Panc1 (cell line): ENCODE data around the gene PLEKHA8. TPM values are rescaled to one million over a fixed set of nuclear protein-coding genes. Genes with fewer than 3 reads are reported as not detected.

Experiments
- ATAC-seq: fragments of 200-7000 bp; cut with Tn5 transposase; 2 replicates; pipeline ENCODE4 v1.9.1; 2020; ENCODE audit warnings: mild to moderate bottlenecking, moderate library complexity
- BruUV-seq: library from RNA; stranded (reverse); fragments of 400-500 nt; replicated peaks from 2 replicates; lab custom pipeline; 2021; lab: Mats Ljungman, UMichigan
- CTCF ChIA-PET: fragments of 300-600 bp; sonication (Branson Sonifier 250); formaldehyde crosslinking; loops from one replicate; lab custom pipeline; 2022; ENCODE audit warnings: antibody characterized with exemption; lab: Charles Lee
- POLR2A ChIA-PET: fragments of 300-600 bp; sonication (Branson Sonifier 250); formaldehyde crosslinking; loops from one replicate; lab custom pipeline; 2022; ENCODE audit warnings: antibody characterized with exemption; lab: Charles Lee
- DNase-seq: peaks from one replicate; pipeline ENCODE4 v3.0.0-alpha.2; 2010; ENCODE audit warnings: low read depth, low spot score
- H3K27ac ChIP-seq: 2 replicates; pipeline ENCODE4 v1.5.1; 2011; ENCODE audit warnings: mild to moderate bottlenecking, low read length, inconsistent platforms
- H3K27me3 ChIP-seq: fragments of 200-500 bp; sonication (Bioruptor generic); 2 replicates; pipeline ENCODE4 v1.6.0; 2014; ENCODE audit warnings: low read length, inconsistent platforms; ENCODE audit not compliant: control insufficient read depth, insufficient read depth
- H3K36me3 ChIP-seq: fragments of 200-500 bp; sonication (Bioruptor generic); 2 replicates; pipeline ENCODE4 v1.5.1; 2014; ENCODE audit warnings: inconsistent platforms, mild to moderate bottlenecking, low read length, moderate library complexity; ENCODE audit not compliant: control insufficient read depth, insufficient read depth
- H3K4me1 ChIP-seq: 2 replicates; pipeline ENCODE4 v1.5.1; 2011; ENCODE audit warnings: inconsistent platforms, mild to moderate bottlenecking, low read length, moderate library complexity; ENCODE audit not compliant: control insufficient read depth, insufficient read depth
- H3K4me3 ChIP-seq, 2 experiments: 2 replicates each; pipeline ENCODE4 v1.5.1; 2011 to 2012; ENCODE audit warnings: low read depth in 2 of 2, low read length in 2 of 2, mild to moderate bottlenecking in 2 of 2, inconsistent platforms in 1 of 2, moderate library complexity in 1 of 2
- H3K9me3 ChIP-seq: fragments of 200-500 bp; sonication (Bioruptor generic); 2 replicates; pipeline ENCODE4 v1.5.1; 2014; ENCODE audit warnings: low read depth, mild to moderate bottlenecking, inconsistent platforms, low read length, moderate library complexity; ENCODE audit not compliant: control insufficient read depth, insufficient read depth
- CTCF ChIP-seq: fragments of 450-650 bp; IDR thresholded peaks from 2 replicates; pipeline ENCODE4 v1.5.1; 2017; ENCODE audit warnings: mild to moderate bottlenecking
- POLR2AphosphoS5 ChIP-seq: IDR thresholded peaks from 2 replicates; pipeline ENCODE4 v1.6.1; 2012; ENCODE audit warnings: mild to moderate bottlenecking, low read depth, low read length, moderate library complexity
- REST ChIP-seq, 2 experiments: IDR thresholded peaks; 2 replicates each; pipeline ENCODE4 v1.6.1; 2011 to 2012; ENCODE audit warnings: low read depth in 2 of 2, control low read depth in 1 of 2, low read length in 1 of 2, mild to moderate bottlenecking in 1 of 2, moderate library complexity in 1 of 2; ENCODE audit not compliant: insufficient read depth in 1 of 2
- SIN3A ChIP-seq: IDR thresholded peaks from 2 replicates; pipeline ENCODE4 v1.6.1; 2012; ENCODE audit warnings: low read depth, mild to moderate bottlenecking, low read length, moderate library complexity, borderline replicate concordance; ENCODE audit not compliant: insufficient read depth
- TCF7L2 ChIP-seq: IDR thresholded peaks from 2 replicates; pipeline ENCODE4 v1.6.1; 2011; ENCODE audit warnings: mild to moderate bottlenecking, low read depth, low read length, inconsistent platforms
- in situ Hi-C: cut with HindIII; loops from 2 replicates; pipeline ENCODE4 v1.10.0; 2016; ENCODE audit warnings: low sequenced_read_pairs, low pct_unique_long_range_greater_than_20kb
- intact Hi-C: fragments of 100-400 bp; cut with micrococcal nuclease; formaldehyde crosslinking; loops from one replicate; pipeline ENCODE4 v1.10.0; 2022; ENCODE audit not compliant: unreplicated experiment
- total RNA-seq: library from RNA; stranded (reverse); gene quantifications from one replicate; pipeline ENCODE4 v1.2.1, GENCODE V29; 2021; ENCODE audit not compliant: unreplicated experiment

PLEKHA8 gene
- total RNA-seq, 1 experiment from 2014 or later = 20.7 TPM

DNA sequence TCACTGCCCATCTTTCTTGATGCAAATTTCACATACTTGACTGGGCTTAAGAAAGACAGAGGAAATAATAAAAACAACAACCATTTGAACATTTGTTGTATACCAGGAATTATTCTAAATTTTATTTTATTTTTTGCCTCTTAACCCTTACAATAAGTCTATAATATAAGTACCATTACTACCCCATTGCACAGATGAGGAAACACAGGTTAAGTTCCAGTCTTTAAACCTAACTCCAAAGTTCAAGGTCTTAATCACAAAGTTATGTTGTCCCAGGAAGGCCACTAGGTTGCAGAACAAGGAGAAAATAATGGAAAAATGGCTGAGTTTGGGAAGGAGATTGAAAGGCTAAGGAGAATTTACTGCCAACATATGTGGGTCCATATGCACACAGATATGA, 5.2 kb upstream of the PLEKHA8 start:
- CTCF ChIA-PET = no interaction called here
- ATAC-seq (no peak), DNase-seq (no peak)
- no peak overlapping the region for H3K27ac ChIP-seq
- POLR2A ChIA-PET = no interaction called here
- in situ Hi-C loops (no loop called here), intact Hi-C loops (no loop called here)
- H3K4me3 ChIP-seq = no peak overlapping the region
- no peaks in the 10 kb centered on the region for H3K36me3 ChIP-seq
- BruUV-seq = no TSS peak
- H3K9me3 ChIP-seq = no peaks in the 10 kb centered on the region
- TF ChIP-seq POLR2AphosphoS5 (no peak), SIN3A (no peak), REST (IDR thresholded peaks at IDR 0.05; ENCODE audit: insufficient read depth in 1 of 2, low read depth in 2 of 2, low read length in 1 of 2) (no peak), TCF7L2 (no peak), CTCF (no peak)
- peaks cover 14% of the 10 kb centered on the region for H3K4me1 ChIP-seq
- H3K27me3 ChIP-seq = no peaks in the 10 kb centered on the region

DNA sequence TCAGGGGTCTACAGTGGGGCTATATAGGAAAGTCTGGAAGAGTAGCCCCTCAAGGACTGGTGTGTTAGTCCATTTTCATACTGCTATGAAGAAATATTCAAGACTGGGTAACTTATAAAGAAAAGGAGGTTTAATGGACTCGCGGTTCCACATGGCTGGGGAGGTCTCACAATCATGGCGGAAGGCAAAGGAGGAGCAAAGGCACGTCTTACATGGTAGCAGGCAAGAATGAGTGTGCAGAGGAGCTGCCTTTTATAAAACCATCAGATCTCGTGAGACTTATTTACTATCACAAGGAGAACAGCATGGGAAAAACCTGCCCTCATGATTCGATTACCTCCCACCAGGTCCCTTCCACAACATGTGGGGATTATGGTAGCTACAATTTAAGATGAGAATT, 4.7 kb upstream of the PLEKHA8 start:
- POLR2A ChIA-PET = no interaction called here
- Histone ChIP-seq H3K27me3 (no peaks in the 10 kb centered on the region), H3K36me3 (no peaks in the 10 kb centered on the region), H3K4me3 (no peak overlapping the region), H3K4me1 (peaks cover 14% of the 10 kb centered on the region), H3K27ac (no peak overlapping the region), H3K9me3 (no peaks in the 10 kb centered on the region)
- BruUV-seq = no TSS peak
- CTCF ChIA-PET = no interaction called here
- intact Hi-C loops = no loop called here
- in situ Hi-C loops = no loop called here
- DNase-seq = no peak
- TF ChIP-seq CTCF = no peak
- no peak for TF ChIP-seq POLR2AphosphoS5
- TF ChIP-seq TCF7L2 = no peak
- no peak for TF ChIP-seq REST (IDR thresholded peaks at IDR 0.05; ENCODE audit: insufficient read depth in 1 of 2, low read depth in 2 of 2, low read length in 1 of 2)
- TF ChIP-seq SIN3A = no peak
- ATAC-seq = no peak
